Ectodermal cell (in vitro differentiated cells): Measurements from ENCODE around the gene OAF.

ENCODE experiments used
- H3K27ac ChIP-seq: 2 replicates; pipeline ENCODE4 v1.7.0; 2013; ENCODE audit warnings: mild to moderate bottlenecking, low read depth, low read length; ENCODE audit not compliant: insufficient read depth, poor library complexity, severe bottlenecking
- H3K27me3 ChIP-seq: 2 replicates; pipeline ENCODE4 v1.7.0; 2013; ENCODE audit warnings: mild to moderate bottlenecking, low read length; ENCODE audit not compliant: insufficient read depth, control insufficient read depth, poor library complexity, severe bottlenecking
- H3K36me3 ChIP-seq: one replicate; pipeline ENCODE4 v1.7.0; 2013; ENCODE audit warnings: low read length; ENCODE audit not compliant: control insufficient read depth, insufficient read depth
- H3K4me1 ChIP-seq: one replicate; pipeline ENCODE4 v1.7.0; 2013; ENCODE audit warnings: low read length; ENCODE audit not compliant: control insufficient read depth, insufficient read depth
- H3K4me3 ChIP-seq: 2 replicates; pipeline ENCODE4 v1.7.0; 2013; ENCODE audit warnings: low read depth, low read length, control low read depth; ENCODE audit not compliant: insufficient read depth
- H3K9me3 ChIP-seq: 2 replicates; pipeline ENCODE4 v1.7.0; 2013; ENCODE audit warnings: mild to moderate bottlenecking, low read length, moderate library complexity; ENCODE audit not compliant: control insufficient read depth
- WGBS, 2 experiments: methylation state at CpG; one replicate each; pipeline ENCODE4 v1.1.7; 2013; ENCODE audit warnings: missing lambda C conversion rate in 2 of 2; 5-methylcytosine and 5-hydroxymethylcytosine counted together

The OAF gene

DNA sequence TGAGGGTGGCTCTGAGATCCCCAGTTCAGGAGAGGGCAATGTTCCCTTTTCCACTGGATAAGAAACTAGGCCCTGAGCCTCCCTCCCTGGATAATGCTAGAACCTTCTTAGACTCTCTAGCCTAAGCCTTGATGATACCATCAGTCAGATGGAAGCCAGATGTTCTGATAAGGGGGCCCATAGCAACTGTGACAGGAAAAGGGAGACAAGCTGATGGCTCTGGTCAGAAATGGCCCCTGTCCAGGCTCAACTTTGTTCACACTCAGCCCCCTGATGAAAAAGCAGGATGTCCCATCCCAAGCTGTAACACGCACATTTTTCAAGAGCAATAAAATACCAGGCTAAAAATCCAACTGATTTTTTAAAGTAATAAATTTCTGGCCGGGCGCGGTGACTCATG lies 7.2 kb upstream of the OAF start:
- Histone ChIP-seq H3K4me1 (peaks cover 4% of the 10 kb centered on the region), H3K27me3 (peaks cover 44% of the 10 kb centered on the region), H3K9me3 (no peaks in the 10 kb centered on the region), H3K4me3 (no peak overlapping the region), H3K36me3 (no peaks in the 10 kb centered on the region), H3K27ac (no peak overlapping the region)
- WGBS, 2 experiments, result 92 to 95% methylated on average over 4 of the region's 4 CpGs

DNA sequence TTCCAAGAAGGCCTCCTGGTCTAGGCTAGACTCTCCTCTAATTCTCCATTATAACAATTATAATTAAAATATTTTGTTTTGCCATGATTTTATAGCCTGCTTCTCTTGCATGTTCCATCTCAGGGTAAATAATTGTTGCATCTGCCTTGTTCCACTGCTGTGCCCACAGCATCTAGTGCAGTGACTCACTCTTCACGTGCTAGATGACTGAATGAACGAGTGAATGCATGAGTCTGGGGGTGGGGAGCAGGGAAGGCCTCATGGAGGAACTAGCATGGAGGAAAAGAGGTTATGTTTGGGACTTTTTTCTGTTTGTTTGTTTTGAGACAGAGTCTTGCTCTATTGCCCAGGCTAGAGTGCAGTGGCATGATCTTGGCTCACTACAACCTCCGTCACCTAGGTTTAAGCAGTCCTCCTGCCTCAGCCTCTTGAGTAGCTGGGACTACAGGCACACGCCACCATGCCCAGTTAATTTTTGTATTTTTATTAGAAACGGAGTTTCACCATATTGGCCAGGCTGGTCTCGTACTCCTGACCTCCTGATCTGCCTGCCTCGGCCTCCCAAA lies 5.2 kb upstream of the OAF start:
- 92 to 94% methylated on average over 7 of the region's 7 CpGs for WGBS, 2 experiments
- Histone ChIP-seq H3K27ac (no peak overlapping the region), H3K4me3 (no peak overlapping the region), H3K4me1 (peaks cover 9% of the 10 kb centered on the region), H3K27me3 (peaks cover 46% of the 10 kb centered on the region), H3K36me3 (no peaks in the 10 kb centered on the region), H3K9me3 (no peaks in the 10 kb centered on the region)

DNA sequence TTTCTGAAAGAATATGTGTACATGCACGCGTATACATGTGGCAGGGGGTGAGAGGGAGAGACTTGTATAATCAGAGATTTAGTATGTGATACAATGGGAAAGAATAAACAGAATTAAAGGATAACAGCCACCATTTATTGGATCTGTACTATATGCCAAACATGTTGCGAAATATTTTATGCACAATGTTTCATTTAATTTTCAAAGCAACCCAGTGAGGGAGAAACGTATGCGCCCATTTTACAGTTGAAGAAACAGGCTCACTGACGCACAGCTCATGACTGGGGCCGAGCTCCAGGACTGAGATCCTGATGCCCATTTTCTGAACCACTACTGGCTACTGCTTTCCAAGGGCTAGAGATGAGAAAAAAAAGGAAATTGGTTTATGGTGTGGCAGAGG lies 3.3 kb upstream of the OAF start:
- Histone ChIP-seq H3K27ac (no peak overlapping the region), H3K9me3 (no peaks in the 10 kb centered on the region), H3K36me3 (no peaks in the 10 kb centered on the region), H3K27me3 (peaks cover 51% of the 10 kb centered on the region), H3K4me3 (no peak overlapping the region), H3K4me1 (peaks cover 12% of the 10 kb centered on the region)
- 94% methylated on average over 7 of the region's 7 CpGs for whole genome bisulfite sequencing, 2 experiments

DNA sequence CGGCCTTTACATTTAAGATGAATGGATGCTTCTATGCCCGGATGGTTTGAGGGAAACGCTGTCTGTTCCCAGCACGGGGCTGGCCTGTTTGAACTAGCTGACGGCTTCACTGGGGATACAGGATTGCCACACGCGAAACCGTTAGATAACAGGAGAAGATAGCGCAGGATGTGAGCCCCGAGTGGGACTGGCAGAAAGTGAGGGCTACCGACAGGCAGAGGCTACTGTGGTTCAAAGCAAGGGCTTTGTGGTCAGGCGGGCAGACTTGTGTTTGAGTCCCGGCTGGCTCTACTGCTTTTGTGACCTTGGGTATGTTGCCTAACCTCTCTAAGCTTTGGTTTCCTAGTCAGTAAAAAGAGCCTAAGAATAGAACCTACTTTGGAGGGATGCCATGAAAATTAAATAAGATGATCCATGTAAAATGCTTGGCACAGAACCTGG lies 2.8 kb upstream of the OAF start:
- H3K27ac ChIP-seq, result no peak overlapping the region
- H3K4me1 ChIP-seq, result peaks cover 17% of the 10 kb centered on the region
- H3K27me3 ChIP-seq, result peaks cover 56% of the 10 kb centered on the region
- 81% methylated on average over 13 of the region's 13 CpGs for WGBS, 2 experiments
- H3K36me3 ChIP-seq, result no peaks in the 10 kb centered on the region
- H3K9me3 ChIP-seq, result no peaks in the 10 kb centered on the region
- no peak overlapping the region for H3K4me3 ChIP-seq

DNA sequence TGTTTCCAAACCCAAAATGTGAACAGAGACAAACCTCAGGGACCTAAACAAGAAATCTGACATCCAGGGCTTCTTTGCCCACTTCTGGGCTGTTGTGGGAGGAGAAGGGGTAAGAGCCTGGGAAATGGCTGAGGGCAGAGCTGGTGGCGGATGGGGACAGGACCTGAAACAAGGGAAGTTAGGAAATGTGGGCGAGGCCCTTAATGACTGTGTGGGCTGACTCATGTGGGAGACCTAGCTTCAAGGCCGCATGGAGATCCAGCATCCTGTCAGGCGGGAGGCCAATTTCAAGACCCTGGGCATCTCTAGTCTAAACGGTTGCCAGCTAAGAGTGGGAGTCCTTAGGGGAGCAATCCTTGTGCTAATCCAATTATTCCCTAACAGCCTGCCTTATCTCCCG lies 2.1 kb upstream of the OAF start:
- Histone ChIP-seq H3K27ac (no peak overlapping the region), H3K27me3 (peaks cover 64% of the 10 kb centered on the region), H3K9me3 (no peaks in the 10 kb centered on the region), H3K4me1 (peaks cover 20% of the 10 kb centered on the region), H3K4me3 (no peak overlapping the region), H3K36me3 (no peaks in the 10 kb centered on the region)
- 69 to 70% methylated on average over 6 of the region's 6 CpGs for WGBS, 2 experiments

DNA sequence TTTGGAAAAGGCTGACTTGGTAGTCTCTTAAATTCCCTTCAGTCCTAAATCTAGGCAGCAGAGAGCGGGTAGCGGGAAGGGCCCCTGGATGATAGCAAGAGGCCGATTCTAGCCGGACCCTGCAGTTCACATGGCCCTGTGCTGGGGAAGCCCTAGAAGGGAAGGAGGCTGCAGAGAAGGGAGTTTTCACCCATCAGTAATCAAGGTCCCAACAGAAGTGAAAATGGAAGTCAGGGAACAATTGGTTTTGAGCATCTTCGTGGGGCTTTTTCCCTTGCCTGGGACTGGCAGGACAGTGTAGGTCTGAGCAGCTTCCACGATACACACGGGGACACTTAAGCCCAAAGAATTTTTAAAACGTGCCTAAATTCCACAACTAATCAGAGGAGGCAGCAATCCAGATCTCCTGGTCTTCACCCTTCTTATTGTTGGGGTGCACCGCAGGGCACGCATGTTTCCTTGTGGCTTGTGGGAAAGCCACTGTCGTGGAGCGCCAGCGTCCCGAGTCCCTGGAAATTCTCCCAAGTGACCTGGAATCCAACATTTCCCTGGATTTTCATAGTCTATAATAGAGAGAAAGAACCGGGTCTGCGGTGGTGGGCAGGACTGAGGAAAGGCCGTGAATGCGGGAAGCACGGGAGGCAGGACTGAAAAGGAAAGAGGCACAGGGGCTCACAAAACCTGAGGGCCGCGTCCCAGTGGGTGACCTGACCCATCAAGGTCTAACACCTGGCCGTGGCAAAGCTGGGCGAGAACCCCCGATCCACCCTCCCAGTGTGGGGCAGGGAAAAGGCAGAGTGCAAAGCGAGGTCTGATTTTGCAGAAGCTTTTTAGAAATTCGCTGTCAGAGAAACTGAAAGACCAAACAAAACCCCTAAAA lies 846 bp upstream of the OAF start:
- 18 to 20% methylated on average over 25 to 26 of the region's 26 CpGs for WGBS, 2 experiments
- peak overlapping the region; percentile 42 for H3K4me3 ChIP-seq
- peaks cover 20% of the 10 kb centered on the region for H3K4me1 ChIP-seq
- H3K27ac ChIP-seq, result no peak overlapping the region
- no peaks in the 10 kb centered on the region for H3K36me3 ChIP-seq
- peaks cover 74% of the 10 kb centered on the region for H3K27me3 ChIP-seq
- no peaks in the 10 kb centered on the region for H3K9me3 ChIP-seq

DNA sequence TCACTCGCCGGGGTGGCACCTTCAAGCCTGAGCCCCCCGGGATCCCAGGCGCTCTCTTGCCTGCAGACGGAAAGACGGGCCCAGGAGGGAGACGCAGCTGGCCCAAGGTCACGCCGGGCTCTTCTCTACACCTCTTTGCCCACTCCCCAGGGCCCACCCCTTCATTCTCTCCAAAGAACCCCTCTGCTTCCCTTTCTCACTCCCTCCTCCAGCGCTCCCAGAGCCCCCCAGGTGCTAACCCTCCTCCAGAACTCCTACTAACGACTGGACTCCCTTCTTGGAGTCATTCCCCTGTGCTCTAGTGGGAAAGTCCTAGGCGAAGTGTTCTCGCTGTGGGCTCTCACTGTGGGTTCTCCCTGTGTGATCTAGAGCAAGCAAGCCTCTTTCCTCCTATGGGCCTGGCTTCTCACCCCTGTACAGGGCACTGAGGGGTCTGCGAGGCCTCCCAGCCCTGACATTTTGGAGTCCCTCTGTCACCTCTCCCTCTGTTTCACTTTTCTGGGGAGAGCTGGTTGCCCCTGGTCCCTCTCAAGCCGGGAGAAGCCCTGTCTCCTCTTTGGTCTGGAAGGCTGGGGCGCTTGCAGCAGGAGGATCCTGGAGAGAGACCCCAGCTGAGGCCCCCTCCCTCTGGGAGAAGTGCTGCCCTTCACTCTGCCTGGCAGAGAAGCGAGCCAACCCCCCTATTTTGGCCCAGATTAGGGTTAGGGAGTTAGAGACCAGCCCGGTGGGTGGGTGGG lies 858 bp downstream of the OAF start:
- H3K27me3 ChIP-seq, result peaks cover 87% of the 10 kb centered on the region
- no peak overlapping the region for H3K27ac ChIP-seq
- 4 to 6% methylated on average over 18 of the region's 18 CpGs for WGBS, 2 experiments

DNA sequence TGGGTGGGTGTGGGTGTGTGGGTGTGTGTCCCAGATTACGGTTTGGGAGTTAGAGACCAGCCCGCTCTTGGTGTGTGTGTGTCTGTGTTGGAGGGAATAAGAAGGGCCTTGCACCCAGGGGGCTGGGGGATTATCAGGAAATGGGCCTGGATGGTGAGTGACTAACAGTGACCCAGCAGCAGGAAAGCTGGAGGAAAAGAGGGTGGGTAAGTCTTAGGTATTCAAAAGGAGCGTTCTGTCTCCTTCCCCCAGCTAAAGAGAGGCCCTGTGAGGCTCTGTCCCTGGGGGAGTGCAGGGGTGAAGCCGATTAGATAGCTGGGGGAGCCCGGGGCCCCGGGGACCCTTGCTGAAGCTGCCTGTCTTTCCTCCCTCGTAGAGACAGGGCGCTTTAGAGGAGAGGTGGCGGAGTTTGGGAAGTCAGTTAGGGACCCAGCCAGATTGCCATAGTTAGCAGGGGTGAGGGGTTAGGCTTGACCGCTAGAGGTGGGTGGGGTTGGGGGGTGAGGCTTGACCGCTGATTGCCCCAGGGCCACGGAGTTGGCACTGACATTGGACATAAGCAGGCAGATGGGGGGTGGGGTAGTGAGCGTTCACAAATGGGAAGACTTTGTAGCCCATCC lies 1.5 kb downstream of the OAF start:
- Histone ChIP-seq H3K27ac (no peak overlapping the region), H3K27me3 (peaks cover 85% of the 10 kb centered on the region), H3K9me3 (no peaks in the 10 kb centered on the region), H3K4me1 (peaks cover 20% of the 10 kb centered on the region), H3K4me3 (peak overlapping the region; percentile 9), H3K36me3 (no peaks in the 10 kb centered on the region)
- WGBS, 2 experiments, result 14 to 19% methylated on average over 12 to 13 of the region's 13 CpGs

More for the DNA sequence above, 858 bp downstream of the OAF start:
- H3K4me3 ChIP-seq, result peak overlapping the region; percentile 42
- H3K4me1 ChIP-seq, result peaks cover 20% of the 10 kb centered on the region
- H3K9me3 ChIP-seq, result no peaks in the 10 kb centered on the region
- H3K36me3 ChIP-seq, result no peaks in the 10 kb centered on the region

DNA sequence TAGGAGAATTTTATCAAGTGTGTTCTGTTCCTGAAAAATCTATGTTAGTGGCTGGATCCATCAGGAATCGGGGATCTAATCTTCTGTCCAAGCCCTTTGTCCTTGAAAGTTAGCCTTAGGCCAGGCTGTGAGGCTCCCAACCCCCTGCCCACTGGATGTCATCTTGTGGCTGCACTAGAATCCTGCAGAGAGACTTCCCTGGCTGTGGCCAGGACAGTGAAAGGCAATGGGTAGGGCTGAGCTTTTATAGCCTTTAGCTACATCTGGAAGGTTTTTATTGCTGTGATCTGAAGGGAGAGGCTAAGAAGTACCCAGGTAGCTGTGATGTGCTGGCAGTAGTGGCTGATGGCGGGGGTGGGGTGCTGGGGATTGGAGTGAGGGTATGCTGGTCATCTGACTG lies 2.1 kb downstream of the OAF start:
- Histone ChIP-seq H3K9me3 (no peaks in the 10 kb centered on the region), H3K27me3 (peaks cover 80% of the 10 kb centered on the region), H3K4me1 (peaks cover 25% of the 10 kb centered on the region), H3K27ac (no peak overlapping the region), H3K36me3 (no peaks in the 10 kb centered on the region), H3K4me3 (peak overlapping the region; percentile 9)
- WGBS, 2 experiments, result 40 to 56% methylated on average over 2 of the region's 2 CpGs

DNA sequence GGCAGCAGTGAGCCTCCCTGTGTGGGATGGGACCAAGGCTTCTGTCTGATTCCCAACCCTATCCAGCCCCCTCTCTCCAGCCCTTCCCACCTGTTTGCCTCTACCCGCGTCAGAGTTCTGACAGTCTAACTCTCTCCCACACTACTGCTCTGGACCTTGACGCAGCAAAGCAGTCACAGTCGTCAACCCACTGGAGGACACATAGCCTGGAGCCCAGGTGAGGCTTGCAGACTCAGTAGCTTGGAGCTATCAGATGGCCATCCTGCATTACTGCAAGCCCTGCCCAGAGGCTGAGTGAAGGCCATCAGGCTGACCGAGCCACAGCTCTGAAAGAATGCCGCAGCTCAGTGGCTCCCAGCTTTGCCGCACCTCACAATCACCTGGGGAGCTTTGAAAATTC lies 3.7 kb downstream of the OAF start:
- Histone ChIP-seq H3K4me3 (no peak overlapping the region), H3K27me3 (peaks cover 64% of the 10 kb centered on the region), H3K36me3 (no peaks in the 10 kb centered on the region), H3K4me1 (peaks cover 40% of the 10 kb centered on the region), H3K27ac (no peak overlapping the region), H3K9me3 (no peaks in the 10 kb centered on the region)
- WGBS, 2 experiments, result 87 to 89% methylated on average over 7 of the region's 7 CpGs
